HG03469 (cell line): ENCODE data around the gene DYNLL2.
"Not testable (repeated sequence)": the region's sequence is repeated elsewhere in the genome, so short reads cannot be mapped to it uniquely, and the experiment has no call there.

Experiments
- ATAC-seq: cut with Tn5 transposase; IDR thresholded peaks from one replicate; pipeline ENCODE4 v1.9.1; 2021; ENCODE audit warnings: mild to moderate bottlenecking, moderate library complexity, moderate number of reproducible peaks; ENCODE audit not compliant: unreplicated experiment

The DYNLL2 gene

GRCh38 chr17:58082870-58083490, at the start of gene DYNLL2:
Gene DYNLL2, plus strand, starts transcription at chr17:58083419. Its CDS starts 3,672 bp downstream, at chr17:58087091.
- peak; percentile 45 for ATAC-seq

GRCh38 chr17:58039975-58040374, 43.2 kb upstream of the DYNLL2 start:
- no peak for ATAC-seq

DNA sequence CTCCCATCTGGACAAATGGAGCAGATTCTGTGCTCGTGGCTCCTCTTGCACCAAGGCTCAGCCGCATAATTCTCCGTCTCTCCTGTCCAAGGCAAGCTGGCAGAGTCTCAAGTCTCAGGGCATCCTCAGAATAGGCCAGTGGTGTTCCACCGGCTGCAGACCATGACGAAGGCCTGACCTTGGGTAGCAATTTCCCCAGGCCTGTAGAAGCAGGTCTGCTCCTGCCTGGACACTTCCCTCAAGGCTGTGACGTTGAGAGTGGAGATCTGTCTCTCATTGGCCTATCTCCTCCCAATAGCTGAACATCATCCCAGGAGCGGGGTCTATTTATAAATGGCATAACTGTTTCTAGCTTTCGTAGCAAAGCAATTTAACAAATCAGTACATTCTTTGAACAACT, 42.8 kb upstream of the DYNLL2 start:
- no peak for ATAC-seq

DNA sequence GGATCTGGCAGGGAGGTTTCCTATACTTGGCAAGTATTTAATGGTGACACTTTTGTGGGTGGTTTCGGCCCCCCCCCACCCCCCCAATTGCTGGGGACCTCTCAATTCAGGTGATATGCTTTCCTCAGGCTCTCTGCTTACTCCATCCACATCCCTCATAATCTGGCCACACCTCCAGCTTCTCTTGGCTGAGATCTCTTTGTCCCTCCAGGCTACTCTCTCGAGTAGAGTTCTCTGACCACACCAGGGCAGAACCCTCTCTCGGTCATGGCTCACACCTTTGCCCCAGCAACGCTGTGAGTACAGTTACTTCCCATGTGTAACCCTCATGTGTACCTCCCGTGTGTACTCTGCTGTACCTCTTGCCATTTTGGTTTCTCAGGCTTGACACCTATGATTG, 42.1 kb upstream of the DYNLL2 start:
- no peak for ATAC-seq

DNA sequence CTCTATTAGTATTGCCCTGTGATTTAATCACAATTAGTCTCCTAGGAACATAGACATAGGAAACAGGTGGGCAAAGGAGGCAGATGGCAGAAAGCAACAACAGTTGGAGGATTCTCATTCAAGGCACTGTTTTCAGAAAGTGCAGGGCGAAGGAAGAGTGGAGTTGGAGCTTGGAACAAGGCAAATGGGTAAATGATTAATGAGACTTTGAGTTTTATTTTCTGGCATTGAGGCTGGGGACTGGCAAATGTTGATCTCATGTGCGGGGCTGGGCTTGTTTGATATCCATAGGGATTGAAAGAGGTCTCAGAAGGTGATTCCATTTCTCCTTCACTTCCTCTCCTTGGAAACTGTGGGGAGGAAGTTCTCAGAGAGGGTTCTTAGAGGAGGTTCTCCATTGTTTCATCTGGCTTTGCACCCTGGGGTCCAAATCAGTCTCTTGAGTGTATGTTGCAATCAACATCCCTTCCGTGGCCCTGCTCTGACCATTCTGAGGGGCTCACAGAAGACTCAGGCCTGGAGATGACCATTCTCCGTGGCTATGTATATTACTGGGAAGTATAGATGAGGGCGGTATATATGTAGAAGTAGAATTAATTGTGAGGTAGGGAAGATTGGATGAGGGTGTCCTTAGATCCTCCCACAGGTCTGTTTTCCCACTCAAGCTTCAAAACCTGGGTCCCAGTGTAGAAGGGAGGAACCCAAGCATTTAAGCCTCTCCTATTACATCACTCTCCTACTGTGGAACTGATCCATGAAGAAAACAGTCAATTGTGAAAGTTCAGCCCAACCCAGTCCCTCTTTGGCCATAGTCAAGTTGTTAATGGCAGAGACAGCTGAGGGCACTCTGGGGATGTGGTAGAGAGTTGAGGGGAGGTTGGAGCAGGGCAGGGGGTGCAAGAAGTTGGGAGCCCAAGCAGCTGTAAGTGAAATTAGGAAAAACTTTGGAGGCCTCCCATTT, 39.7 kb upstream of the DYNLL2 start:
- ATAC-seq, result no peak

DNA sequence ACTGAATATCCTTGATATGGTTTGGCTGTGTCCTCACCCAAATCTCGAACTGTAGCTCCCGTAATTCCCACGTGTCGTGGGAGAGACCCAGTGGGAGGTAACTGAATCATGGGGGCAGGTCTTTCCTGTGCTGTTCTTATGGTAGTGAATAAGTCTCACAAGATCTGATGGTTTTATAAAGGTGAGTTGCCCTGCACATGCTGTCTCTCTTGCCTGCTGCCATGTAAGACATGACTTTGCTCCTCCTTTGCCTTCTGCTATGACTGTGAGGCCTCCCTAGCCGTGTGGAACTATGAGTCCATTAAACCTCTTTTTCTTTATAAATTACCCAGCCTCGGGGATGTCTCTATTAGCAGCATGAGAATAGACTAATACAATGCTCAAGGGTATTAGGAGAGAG, 39.0 kb upstream of the DYNLL2 start:
- ATAC-seq, result not testable (repeated sequence)

DNA sequence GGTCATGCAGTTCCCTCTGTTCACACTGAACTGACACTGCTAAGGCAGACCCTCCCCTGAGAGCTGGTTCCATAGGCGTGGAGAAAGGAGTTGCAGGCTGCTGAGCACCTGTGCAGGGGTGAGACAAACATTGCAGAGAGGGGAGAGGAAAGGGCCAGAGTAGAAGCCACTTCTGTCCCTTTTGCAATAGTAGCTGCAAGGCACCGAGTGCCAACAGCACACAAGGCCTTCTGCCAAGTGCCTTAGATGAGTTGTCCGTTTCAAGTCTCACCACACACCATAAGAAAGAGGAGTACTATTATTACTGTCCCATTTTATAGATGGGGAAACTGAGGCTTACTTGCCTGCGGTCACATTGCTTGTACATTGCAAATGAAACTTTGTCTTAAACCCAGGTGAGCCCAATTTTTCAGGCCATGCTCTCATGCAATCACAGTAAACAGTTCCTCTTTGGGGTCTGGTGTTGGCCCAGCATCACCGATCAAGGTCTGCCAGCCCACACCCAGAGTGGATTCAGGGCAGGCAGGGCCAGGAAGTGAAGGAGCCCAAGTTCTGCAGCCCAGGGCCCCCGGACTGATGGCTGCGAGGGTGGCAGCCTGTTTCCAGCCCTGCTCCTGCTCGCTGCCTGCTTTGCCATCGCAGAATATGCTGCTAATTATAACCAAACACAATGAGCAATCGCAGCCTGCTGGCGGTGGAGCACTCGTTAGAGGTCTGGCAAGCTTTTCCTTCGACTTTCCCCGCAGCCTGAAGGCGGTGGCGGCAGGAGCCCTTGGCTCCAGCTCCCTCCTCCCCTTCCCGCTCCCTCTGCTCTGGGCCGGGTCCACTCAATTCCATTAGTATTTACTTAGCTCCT, 36.8 kb upstream of the DYNLL2 start:
- no peak for ATAC-seq

DNA sequence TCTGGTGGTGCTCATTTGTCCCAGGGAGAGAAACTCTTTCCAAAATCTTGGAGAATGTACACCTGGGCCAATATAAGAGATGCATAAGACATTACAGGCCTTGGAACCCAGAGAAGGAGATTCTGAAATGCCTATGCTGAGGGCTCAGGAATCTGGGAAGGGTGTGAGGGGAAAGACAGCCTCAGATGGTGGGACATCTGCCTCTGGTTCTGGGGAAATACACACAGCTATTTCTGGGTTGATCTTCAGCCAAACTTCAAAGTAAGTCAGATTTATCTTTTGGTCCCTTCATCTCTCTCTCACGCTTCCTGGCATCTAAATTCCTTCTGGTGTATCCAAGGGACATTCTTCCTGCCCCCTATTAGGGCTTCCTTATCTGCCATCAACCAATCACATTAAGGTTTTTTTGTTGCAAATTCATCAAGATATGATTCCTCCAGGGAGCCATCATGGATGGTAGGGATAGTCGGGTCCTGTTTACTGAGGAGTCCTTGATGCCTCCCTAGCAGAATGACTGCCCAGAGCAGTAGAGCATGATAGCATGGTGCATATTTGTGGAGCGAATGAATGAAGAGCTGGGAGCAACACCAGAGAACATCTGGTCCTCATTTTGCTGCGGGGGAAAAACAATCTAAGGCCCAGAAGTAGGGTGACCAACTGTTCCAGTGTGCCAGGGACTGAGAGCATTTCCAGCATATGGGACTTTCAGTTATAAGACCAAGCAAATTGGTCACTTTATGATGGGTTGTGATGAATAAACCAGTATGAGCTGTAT, 35.7 kb upstream of the DYNLL2 start:
- ATAC-seq, result no peak

- ATAC-seq, result no peak
These were observed 33.7 kb upstream of the DYNLL2 start for GRCh38 chr17:58049533-58049932.

DNA sequence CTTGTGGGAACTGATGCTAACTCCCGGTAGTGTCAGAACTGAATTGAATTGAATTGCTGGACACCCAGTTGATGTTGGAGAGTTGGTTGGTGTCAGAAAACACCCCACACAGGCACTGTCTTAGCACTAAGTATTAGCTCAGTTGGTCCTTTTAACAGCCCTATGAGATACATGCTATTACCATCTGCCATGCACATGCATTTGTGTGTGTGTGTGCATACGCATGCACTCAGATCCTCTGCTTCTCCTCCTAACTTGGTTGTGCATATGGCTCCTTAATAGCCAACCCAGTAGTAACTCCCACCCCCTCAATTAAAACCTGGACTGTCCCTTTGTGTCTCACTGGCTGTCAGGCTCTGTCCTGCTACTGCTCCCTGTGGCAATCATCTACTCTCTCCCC, 32.3 kb upstream of the DYNLL2 start:
- ATAC-seq, result no peak

GRCh38 chr17:58051468-58051867, 31.8 kb upstream of the DYNLL2 start:
- ATAC-seq, result no peak

DNA sequence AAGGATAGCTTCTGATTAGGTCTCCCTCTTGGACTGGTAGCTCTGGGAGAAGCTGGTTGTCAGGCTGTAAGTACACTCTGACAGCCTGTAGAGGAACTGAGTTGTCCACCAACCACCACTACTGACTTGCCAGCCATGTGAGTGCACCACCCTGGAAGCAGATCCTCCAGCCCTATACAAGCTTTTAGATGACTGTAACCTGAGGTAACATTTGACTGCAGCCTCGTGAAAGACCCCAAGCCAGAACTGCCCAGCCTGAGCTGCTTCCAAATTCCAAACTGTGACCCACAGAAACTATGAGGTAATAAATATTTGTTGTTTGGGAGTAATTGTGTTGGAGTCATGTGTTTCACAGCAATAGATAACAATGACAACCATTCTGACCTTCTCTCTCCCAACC, 30.8 kb upstream of the DYNLL2 start:
- ATAC-seq, result no peak

DNA sequence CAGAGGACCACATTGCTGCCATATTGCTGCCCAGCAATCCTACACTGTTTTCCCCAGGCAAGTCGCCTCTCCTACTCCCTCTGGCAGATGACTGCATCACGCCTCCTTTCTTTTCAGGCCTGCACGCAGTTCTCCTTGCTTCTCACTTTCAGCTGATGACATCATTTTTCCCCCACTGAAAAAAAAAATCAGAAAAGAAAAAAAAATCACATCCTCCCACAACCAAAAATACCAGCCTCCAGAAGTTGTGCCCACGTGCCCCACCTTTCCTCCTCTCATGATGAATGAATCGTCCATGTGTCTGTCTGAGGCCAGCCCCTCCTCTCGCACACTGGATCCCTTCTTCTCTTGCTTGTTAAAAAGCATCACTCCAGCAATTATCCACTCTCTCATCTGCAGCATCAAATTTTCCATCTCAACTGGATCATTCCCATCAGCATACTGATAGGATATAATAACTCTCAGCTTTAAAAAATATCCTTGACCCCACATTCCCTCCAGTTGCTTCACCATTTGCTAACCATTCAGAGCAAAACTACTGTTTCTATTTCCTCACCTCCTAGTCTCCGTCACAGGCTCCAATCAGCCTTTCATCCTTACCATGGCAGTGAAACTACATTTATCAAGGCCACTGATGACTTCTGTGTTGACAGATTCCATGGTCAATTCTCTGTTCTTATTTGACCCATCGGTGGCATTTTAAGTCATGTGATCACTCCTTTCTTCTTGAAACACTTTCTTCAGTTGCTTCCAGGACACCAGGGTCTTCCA, 30.1 kb upstream of the DYNLL2 start:
- no peak for ATAC-seq

DNA sequence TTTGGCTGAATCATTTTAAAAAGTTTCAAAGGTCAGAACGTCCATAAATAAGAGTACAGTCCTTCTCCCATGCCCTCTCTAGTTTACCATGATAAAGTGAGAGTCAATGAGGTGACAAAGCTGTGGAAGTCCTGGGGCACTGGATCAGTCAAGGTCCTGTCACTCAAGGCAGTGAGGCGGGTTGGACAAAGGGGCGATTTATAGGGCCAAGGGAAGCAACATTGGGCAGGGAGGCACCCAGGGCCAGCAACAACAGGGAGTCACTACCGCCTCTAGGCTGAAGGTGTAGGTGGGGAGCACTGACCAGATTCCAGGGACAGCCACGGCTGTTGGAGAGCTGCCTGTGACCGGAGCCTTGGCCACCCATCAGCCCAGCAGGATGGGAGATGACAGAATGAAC, 28.6 kb upstream of the DYNLL2 start:
- ATAC-seq, result no peak

DNA sequence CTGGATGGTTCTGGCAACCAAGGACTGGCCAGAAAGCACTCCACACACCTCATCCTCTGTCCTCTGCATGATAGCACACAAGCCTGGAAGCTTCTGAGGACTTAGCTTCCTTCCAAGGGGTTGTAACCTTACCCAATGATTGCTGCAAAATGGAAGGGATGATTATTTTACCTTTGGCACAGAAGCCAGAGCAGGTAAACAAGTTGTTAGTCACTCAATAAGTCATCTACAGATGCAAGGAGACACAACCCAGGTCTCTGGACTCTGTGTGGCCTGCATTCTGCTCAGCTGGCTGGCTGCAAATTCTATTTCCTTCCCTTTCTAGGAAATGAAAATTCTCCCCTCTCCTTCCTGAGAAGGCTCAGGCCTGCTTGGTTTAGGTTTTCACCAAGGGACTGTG, 26.7 kb upstream of the DYNLL2 start:
- no peak for ATAC-seq

DNA sequence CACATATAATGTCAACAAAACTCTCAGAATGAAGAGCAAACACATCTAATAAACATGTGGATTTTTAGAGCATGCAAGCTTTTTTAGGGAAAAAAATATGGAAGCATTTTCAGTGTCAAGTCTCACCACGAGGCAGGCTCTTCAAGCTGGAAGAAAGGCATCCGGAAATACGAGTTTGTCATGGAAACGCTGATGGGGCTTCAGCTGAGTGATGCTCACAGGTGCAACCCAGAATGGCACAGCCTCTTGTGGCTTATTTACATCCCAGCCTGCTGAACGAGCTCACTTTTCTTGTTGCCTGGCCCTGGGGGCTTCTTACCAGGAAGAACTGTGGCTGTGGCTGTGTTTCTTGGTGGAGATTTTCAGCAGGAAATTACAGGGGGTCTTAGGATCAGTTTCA, 24.1 kb upstream of the DYNLL2 start:
- no peak for ATAC-seq

GRCh38 chr17:58060596-58061191, 22.5 kb upstream of the DYNLL2 start:
- no peak for ATAC-seq

- no peak for ATAC-seq
These were observed 21.5 kb upstream of the DYNLL2 start for GRCh38 chr17:58061672-58062071.

- no peak for ATAC-seq
These were observed 18.0 kb upstream of the DYNLL2 start for GRCh38 chr17:58065238-58065637.
